ENCODE data around the gene NETO1.

NETO1 gene

GRCh38 chr18:72700961-72701710 is 166.7 kb downstream of the NETO1 start:
- H3K4me1 ChIP-seq (ENCODE audit: control insufficient read depth in 1 of 2, insufficient read depth in 1 of 2, low read depth in 1 of 2, low read length in 1 of 2): no peaks in the 10 kb centered on the region
- no peak for TF ChIP-seq CTCF (IDR thresholded peaks at IDR 0.05)
- H3K9me3 ChIP-seq: no peaks in the 10 kb centered on the region
- no peak overlapping the region for H3K4me3 ChIP-seq (ENCODE audit: low read depth in 1 of 2, low read length in 1 of 2)
- H3K27me3 ChIP-seq: no peaks in the 10 kb centered on the region
- H3K36me3 ChIP-seq: no peaks in the 10 kb centered on the region
- no peak overlapping the region for H3K27ac ChIP-seq

- H3K4me3 ChIP-seq (ENCODE audit: low read depth in 1 of 2, low read length in 1 of 2): no peak overlapping the region
- H3K27ac ChIP-seq: no peak overlapping the region
- no peaks in the 10 kb centered on the region for H3K4me1 ChIP-seq (ENCODE audit: control insufficient read depth in 1 of 2, insufficient read depth in 1 of 2, low read depth in 1 of 2, low read length in 1 of 2)
- no peaks in the 10 kb centered on the region for H3K27me3 ChIP-seq
- no peaks in the 10 kb centered on the region for H3K9me3 ChIP-seq
- H3K36me3 ChIP-seq: no peaks in the 10 kb centered on the region
- TF ChIP-seq CTCF (IDR thresholded peaks at IDR 0.05): no peak
These were observed 170.1 kb downstream of the NETO1 start for GRCh38 chr18:72697706-72698105.

- Histone ChIP-seq H3K27ac (no peak overlapping the region), H3K4me1 (ENCODE audit: control insufficient read depth in 1 of 2, insufficient read depth in 1 of 2, low read depth in 1 of 2, low read length in 1 of 2) (no peaks in the 10 kb centered on the region), H3K9me3 (no peaks in the 10 kb centered on the region), H3K27me3 (peaks cover 12% of the 10 kb centered on the region), H3K4me3 (ENCODE audit: low read depth in 1 of 2, low read length in 1 of 2) (no peak overlapping the region), H3K36me3 (no peaks in the 10 kb centered on the region)
- no peak for TF ChIP-seq CTCF (IDR thresholded peaks at IDR 0.05)
These were observed 175.2 kb downstream of the NETO1 start for GRCh38 chr18:72692595-72692994.
